PFSK-1 (cell line): Measurements from ENCODE around the gene RAD51B.

Experiments
- POLR2AphosphoS5 ChIP-seq: IDR thresholded peaks from 2 replicates; pipeline ENCODE4 v1.6.1; 2012; ENCODE audit warnings: low read depth, mild to moderate bottlenecking, control low read depth, low read length, moderate library complexity
- SIN3A ChIP-seq: IDR thresholded peaks from 2 replicates; pipeline ENCODE4 v1.6.1; 2012; ENCODE audit warnings: mild to moderate bottlenecking, low read length, moderate library complexity, borderline replicate concordance; ENCODE audit not compliant: insufficient read depth
- TAF1 ChIP-seq: IDR thresholded peaks from 2 replicates; pipeline ENCODE4 v1.6.1; 2012; ENCODE audit warnings: low read length, control low read depth, borderline replicate concordance; ENCODE audit not compliant: insufficient read depth
- TF ChIP-seq, protein P1 (sequence below), 2 experiments: IDR thresholded peaks; 2 replicates each; pipeline versions ENCODE4 v1.6.1 to v1.8.0; 2011 to 2012; ENCODE audit warnings: low read depth in 2 of 2, low read length in 2 of 2, control low read depth in 1 of 2, inconsistent platforms in 1 of 2, mild to moderate bottlenecking in 1 of 2, moderate library complexity in 1 of 2; ENCODE audit not compliant: insufficient read depth in 1 of 2

GRCh38 chr14:68051146-68051545 lies 231.6 kb downstream of the RAD51B start:
- no peak for TF ChIP-seq POLR2AphosphoS5
- TF ChIP-seq, protein P1, sequence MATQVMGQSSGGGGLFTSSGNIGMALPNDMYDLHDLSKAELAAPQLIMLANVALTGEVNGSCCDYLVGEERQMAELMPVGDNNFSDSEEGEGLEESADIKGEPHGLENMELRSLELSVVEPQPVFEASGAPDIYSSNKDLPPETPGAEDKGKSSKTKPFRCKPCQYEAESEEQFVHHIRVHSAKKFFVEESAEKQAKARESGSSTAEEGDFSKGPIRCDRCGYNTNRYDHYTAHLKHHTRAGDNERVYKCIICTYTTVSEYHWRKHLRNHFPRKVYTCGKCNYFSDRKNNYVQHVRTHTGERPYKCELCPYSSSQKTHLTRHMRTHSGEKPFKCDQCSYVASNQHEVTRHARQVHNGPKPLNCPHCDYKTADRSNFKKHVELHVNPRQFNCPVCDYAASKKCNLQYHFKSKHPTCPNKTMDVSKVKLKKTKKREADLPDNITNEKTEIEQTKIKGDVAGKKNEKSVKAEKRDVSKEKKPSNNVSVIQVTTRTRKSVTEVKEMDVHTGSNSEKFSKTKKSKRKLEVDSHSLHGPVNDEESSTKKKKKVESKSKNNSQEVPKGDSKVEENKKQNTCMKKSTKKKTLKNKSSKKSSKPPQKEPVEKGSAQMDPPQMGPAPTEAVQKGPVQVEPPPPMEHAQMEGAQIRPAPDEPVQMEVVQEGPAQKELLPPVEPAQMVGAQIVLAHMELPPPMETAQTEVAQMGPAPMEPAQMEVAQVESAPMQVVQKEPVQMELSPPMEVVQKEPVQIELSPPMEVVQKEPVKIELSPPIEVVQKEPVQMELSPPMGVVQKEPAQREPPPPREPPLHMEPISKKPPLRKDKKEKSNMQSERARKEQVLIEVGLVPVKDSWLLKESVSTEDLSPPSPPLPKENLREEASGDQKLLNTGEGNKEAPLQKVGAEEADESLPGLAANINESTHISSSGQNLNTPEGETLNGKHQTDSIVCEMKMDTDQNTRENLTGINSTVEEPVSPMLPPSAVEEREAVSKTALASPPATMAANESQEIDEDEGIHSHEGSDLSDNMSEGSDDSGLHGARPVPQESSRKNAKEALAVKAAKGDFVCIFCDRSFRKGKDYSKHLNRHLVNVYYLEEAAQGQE (IDR thresholded peaks at IDR 0.05; ENCODE audit: insufficient read depth in 1 of 2, low read depth in 2 of 2, low read length in 2 of 2), result no peak
- no peak for TF ChIP-seq SIN3A
- no peak for TF ChIP-seq TAF1
